Upper lobe of left lung (tissue), 6 donors: ENCODE results near the gene VAV1. TPM values are rescaled to one million over a fixed set of nuclear protein-coding genes. Genes with fewer than 3 reads are reported as not detected.

Experiments used
- ATAC-seq, 2 donors: fragments of 200-7000 bp; cut with Tn5 transposase; one replicate each; pipeline ENCODE4 v1.9.1; 2022; ENCODE audit warnings: mild to moderate bottlenecking in 2 of 2, moderate library complexity in 2 of 2; ENCODE audit not compliant: low FRiP score in 2 of 2
- DNase-seq, 2 donors: peaks; one replicate each; pipeline ENCODE4 v3.0.0-alpha.2; 2019 to 2020
- H3K27ac ChIP-seq, 4 donors: fragments of 200-600 bp; sonication (generic); one replicate each; pipeline ENCODE4 v1.5.1; 2016 to 2019
- H3K27me3 ChIP-seq, 4 donors: fragments of 200-600 bp; sonication (generic); one replicate each; pipeline ENCODE4 v1.5.1; 2017 to 2019
- H3K36me3 ChIP-seq, 4 donors: fragments of 200-600 bp; sonication (generic); one replicate each; pipeline ENCODE4 v1.5.1; 2016 to 2019
- H3K4me1 ChIP-seq, 4 donors: fragments of 200-600 bp; sonication (generic); one replicate each; pipeline ENCODE4 v1.5.1; 2018 to 2019
- H3K4me3 ChIP-seq, 4 donors: fragments of 200-600 bp; sonication (generic); one replicate each; pipeline ENCODE4 v1.5.1; 2017 to 2019; ENCODE audit warnings: mild to moderate bottlenecking in 2 of 4, moderate library complexity in 1 of 4
- H3K9me3 ChIP-seq, 4 donors: fragments of 200-600 bp; sonication (generic); one replicate each; pipeline ENCODE4 v1.5.1; 2018 to 2019
- EP300 ChIP-seq, 4 donors: sonication (generic); formaldehyde crosslinking; IDR thresholded peaks; one replicate each; pipeline ENCODE4 v1.5.1; 2017; ENCODE audit warnings: antibody characterized with exemption in 4 of 4, control low read depth in 2 of 4
- POLR2A ChIP-seq, 4 donors: fragments of 450-650 bp; IDR thresholded peaks; one replicate each; pipeline ENCODE4 v1.5.1; 2016 to 2017; ENCODE audit warnings: antibody characterized with exemption in 4 of 4, mild to moderate bottlenecking in 2 of 4
- POLR2AphosphoS5 ChIP-seq, 2 donors: sonication (generic); formaldehyde crosslinking; IDR thresholded peaks; one replicate each; pipeline ENCODE4 v1.5.1; 2017; ENCODE audit warnings: antibody characterized with exemption in 2 of 2
- WGBS, 2 donors: methylation state at CpG; one replicate each; pipeline ENCODE4 v1.1.5; 2017 to 2018; 5-methylcytosine and 5-hydroxymethylcytosine counted together
- total RNA-seq, 6 donors: library from RNA; depleted of rRNA in 4 of 6; stranded (reverse); fragments of >200 nt in 4 of 6; gene quantifications; one replicate each; pipeline versions ENCODE4 v1.1.0 to v1.2.1, GENCODE V29; 2016 to 2021
- TF ChIP-seq, protein P1 (sequence below), 6 experiments: fragments of 450-650 bp in 4 of 6; fragments of 200-600 bp in 2 of 6; sonication (generic) in 2 of 6; IDR thresholded peaks; one replicate each; pipeline ENCODE4 v1.5.1; 2016 to 2019; ENCODE audit warnings: antibody characterized with exemption in 6 of 6
- donor health status: DM: no; HTN: no; CAD: no; lungs with moderate emphysema.
- donor health status: DM: no; HTN: yes; CAD: no; lungs with severe emphysema.

The VAV1 gene
- total RNA-seq, 6 donors from 2014 or later: 13.9 to 53.4 (median 24.1) TPM

DNA sequence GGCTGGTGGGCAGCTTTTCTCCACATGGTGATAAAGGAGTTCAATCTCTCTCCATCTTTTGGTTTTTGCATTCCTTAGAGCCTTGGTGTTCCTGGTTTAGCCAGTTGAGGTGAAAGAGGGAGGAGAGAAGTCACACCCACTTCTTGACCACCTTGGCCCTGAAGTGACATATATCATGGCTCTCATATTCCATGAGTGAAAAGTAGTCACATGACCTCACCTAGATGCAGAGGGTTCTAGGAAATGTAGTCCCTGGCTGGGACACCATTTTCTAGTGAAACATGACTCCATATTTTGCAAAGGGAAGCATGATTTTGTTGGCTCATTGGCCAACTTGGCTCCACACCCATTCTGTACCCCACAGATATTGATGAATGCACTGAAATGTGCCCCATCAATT, 130.9 kb downstream of the VAV1 start:
- ATAC-seq (no peak), DNase-seq (no peak)
- no peak overlapping the region for H3K4me3 ChIP-seq
- H3K36me3 ChIP-seq: no peaks in the 10 kb centered on the region
- H3K27ac ChIP-seq: no peak overlapping the region
- H3K9me3 ChIP-seq: peaks cover 8 to 37% (median 22%) of the 10 kb centered on the region in 4 donors
- no peaks in the 10 kb centered on the region for H3K4me1 ChIP-seq
- H3K27me3 ChIP-seq: no peaks in the 10 kb centered on the region
- TF ChIP-seq, protein P1, sequence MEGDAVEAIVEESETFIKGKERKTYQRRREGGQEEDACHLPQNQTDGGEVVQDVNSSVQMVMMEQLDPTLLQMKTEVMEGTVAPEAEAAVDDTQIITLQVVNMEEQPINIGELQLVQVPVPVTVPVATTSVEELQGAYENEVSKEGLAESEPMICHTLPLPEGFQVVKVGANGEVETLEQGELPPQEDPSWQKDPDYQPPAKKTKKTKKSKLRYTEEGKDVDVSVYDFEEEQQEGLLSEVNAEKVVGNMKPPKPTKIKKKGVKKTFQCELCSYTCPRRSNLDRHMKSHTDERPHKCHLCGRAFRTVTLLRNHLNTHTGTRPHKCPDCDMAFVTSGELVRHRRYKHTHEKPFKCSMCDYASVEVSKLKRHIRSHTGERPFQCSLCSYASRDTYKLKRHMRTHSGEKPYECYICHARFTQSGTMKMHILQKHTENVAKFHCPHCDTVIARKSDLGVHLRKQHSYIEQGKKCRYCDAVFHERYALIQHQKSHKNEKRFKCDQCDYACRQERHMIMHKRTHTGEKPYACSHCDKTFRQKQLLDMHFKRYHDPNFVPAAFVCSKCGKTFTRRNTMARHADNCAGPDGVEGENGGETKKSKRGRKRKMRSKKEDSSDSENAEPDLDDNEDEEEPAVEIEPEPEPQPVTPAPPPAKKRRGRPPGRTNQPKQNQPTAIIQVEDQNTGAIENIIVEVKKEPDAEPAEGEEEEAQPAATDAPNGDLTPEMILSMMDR (IDR thresholded peaks at IDR 0.05): no peak
- TF ChIP-seq EP300 (IDR thresholded peaks at IDR 0.05): no peak
- no peak for TF ChIP-seq POLR2AphosphoS5 (IDR thresholded peaks at IDR 0.05)
- TF ChIP-seq POLR2A (IDR thresholded peaks at IDR 0.05): no peak

DNA sequence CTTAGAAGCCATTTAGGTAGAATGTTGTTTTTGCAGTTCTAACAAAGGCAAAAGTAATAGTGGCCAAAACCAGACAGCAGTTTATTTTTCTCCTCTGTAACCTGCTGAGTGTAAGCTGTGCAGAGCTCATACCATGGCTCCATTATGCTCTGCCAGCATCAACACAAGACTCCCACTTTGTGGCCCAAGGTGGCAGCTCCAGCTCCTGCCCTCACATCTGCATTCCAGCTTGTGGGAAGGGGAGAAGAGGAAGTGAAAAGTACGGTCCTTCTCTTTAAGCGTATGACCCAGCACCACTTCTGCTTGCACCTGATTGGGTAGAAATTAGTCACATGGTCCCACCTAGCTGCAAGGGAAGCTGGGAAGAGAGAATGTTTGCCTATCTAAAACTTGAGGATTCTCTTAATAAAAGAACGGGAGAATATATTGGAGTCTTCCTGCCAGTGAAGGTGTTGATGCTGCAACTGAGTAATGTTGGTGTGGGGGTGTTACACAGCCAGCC, 134.1 kb downstream of the VAV1 start:
- DNase-seq (no peak), ATAC-seq (no peak)
- H3K27me3 ChIP-seq: no peaks in the 10 kb centered on the region
- H3K27ac ChIP-seq: no peak overlapping the region
- no peak overlapping the region for H3K4me3 ChIP-seq
- H3K4me1 ChIP-seq: no peaks in the 10 kb centered on the region
- H3K36me3 ChIP-seq: no peaks in the 10 kb centered on the region
- TF ChIP-seq, protein P1 (IDR thresholded peaks at IDR 0.05): no peak
- TF ChIP-seq POLR2AphosphoS5 (IDR thresholded peaks at IDR 0.05) (no peak), EP300 (IDR thresholded peaks at IDR 0.05) (no peak), POLR2A (IDR thresholded peaks at IDR 0.05) (no peak)
- WGBS, 2 donors: 13 to 87% methylated on average over 3 of the region's 3 CpGs
- H3K9me3 ChIP-seq: peaks cover 4 to 22% (median 16%) of the 10 kb centered on the region in 4 donors

Other genes with a start within 250 kb of the VAV1 start
- 10 to 100 TPM in 2 of 6 donors, 1 to 10 TPM in 4; 6.3 to 11.6 (median 8.4) TPM for gene TNFSF9, start 241.7 kb upstream of the VAV1 start, total RNA-seq
- 1 to 10 TPM in 1 of 6 donors, under 1 TPM in 1, not detected in 4; 0.31 to 1.3 TPM for gene CD70, start 181.6 kb upstream of the VAV1 start, total RNA-seq
- gene TNFSF14, start 102.5 kb upstream of the VAV1 start, total RNA-seq: 1 to 10 TPM; 1.7 to 7.3 (median 2.8) TPM
- 1,000 to 10,000 TPM in 2 of 6 donors, 100 to 1,000 TPM in 4; 461 to 1,221 (median 854) TPM for gene C3, start 52.1 kb upstream of the VAV1 start, total RNA-seq
- gene GPR108, start 35.1 kb upstream of the VAV1 start, total RNA-seq: 100 to 1,000 TPM in 1 of 6 donors, 10 to 100 TPM in 5; 51.6 to 105 (median 69.0) TPM
- 100 to 1,000 TPM in 2 of 6 donors, 10 to 100 TPM in 4; 59.6 to 423 (median 74.3) TPM for gene TRIP10, start 33.0 kb upstream of the VAV1 start, total RNA-seq
- 100 to 1,000 TPM in 1 of 6 donors, 10 to 100 TPM in 5; 24.9 to 109 (median 35.8) TPM for gene SH2D3A, start 5.3 kb upstream of the VAV1 start, total RNA-seq
- 1 to 10 TPM in 5 of 6 donors, under 1 TPM in 1; 0.79 to 7.3 (median 4.3) TPM for gene ADGRE1, start 114.9 kb downstream of the VAV1 start, total RNA-seq
- not detected for gene MBD3L2B, start 248.7 kb downstream of the VAV1 start, total RNA-seq